A549 (cell line): ENCODE measurements around the gene CHST11. TPM values are rescaled to one million over a fixed set of nuclear protein-coding genes. Genes with fewer than 3 reads are reported as not detected.

Experiments used
- ATAC-seq, 2 experiments: fragments of 200-7000 bp in 1 of 2; fragments of >200 bp in 1 of 2; cut with Nextera tagmentation in 1 of 2; cut with Tn5 transposase in 1 of 2; 3 replicates each; pipeline versions ENCODE4 v1.8.0 to v1.9.1; 2018 to 2020; ENCODE audit warnings: mild to moderate bottlenecking in 1 of 2, moderate library complexity in 1 of 2
- CTCF ChIA-PET: fragments of 300-600 bp; sonication (Branson Sonifier 250); formaldehyde crosslinking; extraction: SDS; loops from one replicate; lab custom pipeline; 2021; ENCODE audit warnings: antibody characterized with exemption, inconsistent platforms; lab: Yijun Ruan, JAX
- POLR2A ChIA-PET: fragments of 350-600 bp; formaldehyde crosslinking; extraction: SDS; loops from one replicate; lab custom pipeline; 2021; ENCODE audit warnings: antibody characterized with exemption, inconsistent platforms; lab: Yijun Ruan, JAX
- DNase-seq, 2 experiments: peaks; one replicate each; pipeline versions ENCODE4 v3.0.0 to v3.0.0-alpha.2; 2011 to 2016; ENCODE audit warnings: low read depth in 1 of 2, low spot score in 1 of 2
- FAIRE-seq: peaks from 2 replicates; lab custom pipeline; 2011; peaks lifted over from hg19 to GRCh38; lab: Jason Lieb, UNC
- H3K27ac ChIP-seq, 2 experiments: fragments of >200 bp; sonication (Bioruptor Twin); formaldehyde crosslinking; 3 replicates each; pipeline ENCODE4 v1.5.1; 2016 to 2017
- H3K4me1 ChIP-seq: fragments of >200 bp; sonication (Bioruptor Twin); formaldehyde crosslinking; 3 replicates; pipeline ENCODE4 v1.6.1; 2016
- H3K4me2 ChIP-seq: fragments of >200 bp; sonication (Bioruptor Twin); formaldehyde crosslinking; 3 replicates; pipeline ENCODE4 v1.6.1; 2016
- H3K4me3 ChIP-seq: fragments of >200 bp; sonication (Bioruptor Twin); formaldehyde crosslinking; 3 replicates; pipeline ENCODE4 v1.5.1; 2016
- H3K9me3 ChIP-seq: fragments of >200 bp; sonication (Bioruptor Twin); formaldehyde crosslinking; 3 replicates; pipeline ENCODE4 v1.6.1; 2016
- CBX8 ChIP-seq: fragments of 200-600 bp; sonication (generic); IDR thresholded peaks from 2 replicates; pipeline ENCODE4 v1.6.1; 2016
- CEBPB ChIP-seq, 2 experiments: fragments of >200 bp in 1 of 2; sonication (Bioruptor Twin) in 1 of 2; formaldehyde crosslinking in 1 of 2; IDR thresholded peaks; 2 replicates each; pipeline ENCODE4 v1.6.1; 2012 to 2016
- CHD2 ChIP-seq: fragments of 150-350 bp; IDR thresholded peaks from 2 replicates; pipeline ENCODE4 v1.6.1; 2014; ENCODE audit warnings: low read length; ENCODE audit not compliant: partially characterized antibody
- FOSL2 ChIP-seq, 2 experiments: fragments of 450-650 bp in 1 of 2; fragments of >200 bp in 1 of 2; sonication (Bioruptor Twin) in 1 of 2; formaldehyde crosslinking; IDR thresholded peaks; 2 replicates each; pipeline versions ENCODE4 v1.5.0 to v1.6.1; 2016 to 2020; ENCODE audit warnings: mild to moderate bottlenecking in 1 of 2, moderate library complexity in 1 of 2
- KDM5A ChIP-seq: fragments of 200-600 bp; sonication (generic); IDR thresholded peaks from 2 replicates; pipeline ENCODE4 v1.6.1; 2016; ENCODE audit warnings: antibody characterized with exemption, mild to moderate bottlenecking
- POLR2A ChIP-seq: IDR thresholded peaks from 2 replicates; pipeline ENCODE4 v1.6.1; 2012; ENCODE audit warnings: mild to moderate bottlenecking, low read length
- ZC3H11A ChIP-seq: fragments of 450-650 bp; IDR thresholded peaks from 2 replicates; pipeline ENCODE4 v1.6.1; 2014; ENCODE audit warnings: antibody characterized with exemption, mild to moderate bottlenecking
- WGBS: methylation state at CpG from one replicate; pipeline ENCODE4 v1.1.6; 2017; ENCODE audit errors: missing lambda C conversion rate; 5-methylcytosine and 5-hydroxymethylcytosine counted together
- polyA plus RNA-seq, 4 experiments: library from polyadenylated mRNA; depleted of rRNA in 3 of 4; stranded (reverse); fragments of >200 nt; fragmentation: RNase III in 1 of 4; extraction: RNeasy Plus Mini Kit Qiagen cat#74134 plus additional on column Dnase treatment in 1 of 4; gene quantifications; 2 replicates in 3 of 4; 3 replicates in 1 of 4; pipeline ENCODE4 v1.2.3, GENCODE V29; 2011 to 2017
- TF ChIP-seq, protein P1 (sequence below): fragments of >200 bp; sonication (Bioruptor Twin); formaldehyde crosslinking; IDR thresholded peaks from 3 replicates; pipeline ENCODE4 v1.6.1; 2016
- TF ChIP-seq, protein P2 (sequence below): fragments of 150-350 bp; IDR thresholded peaks from 2 replicates; pipeline ENCODE4 v1.6.1; 2014; ENCODE audit warnings: low read depth, mild to moderate bottlenecking, low read length
- TF ChIP-seq, protein P3 (sequence below): fragments of >200 bp; sonication (Bioruptor Twin); formaldehyde crosslinking; IDR thresholded peaks from 2 replicates; pipeline ENCODE4 v1.6.1; 2016
- TF ChIP-seq, protein P4 (sequence below): fragments of 200-600 bp; sonication (generic); IDR thresholded peaks from 2 replicates; pipeline ENCODE4 v1.6.1; 2016; ENCODE audit warnings: antibody characterized with exemption, mild to moderate bottlenecking, moderate library complexity

CHST11 gene
- polyA plus RNA-seq, 2 of the 4 experiments (the other 2 are of a cell fraction): 19.2 to 21.8 TPM

DNA sequence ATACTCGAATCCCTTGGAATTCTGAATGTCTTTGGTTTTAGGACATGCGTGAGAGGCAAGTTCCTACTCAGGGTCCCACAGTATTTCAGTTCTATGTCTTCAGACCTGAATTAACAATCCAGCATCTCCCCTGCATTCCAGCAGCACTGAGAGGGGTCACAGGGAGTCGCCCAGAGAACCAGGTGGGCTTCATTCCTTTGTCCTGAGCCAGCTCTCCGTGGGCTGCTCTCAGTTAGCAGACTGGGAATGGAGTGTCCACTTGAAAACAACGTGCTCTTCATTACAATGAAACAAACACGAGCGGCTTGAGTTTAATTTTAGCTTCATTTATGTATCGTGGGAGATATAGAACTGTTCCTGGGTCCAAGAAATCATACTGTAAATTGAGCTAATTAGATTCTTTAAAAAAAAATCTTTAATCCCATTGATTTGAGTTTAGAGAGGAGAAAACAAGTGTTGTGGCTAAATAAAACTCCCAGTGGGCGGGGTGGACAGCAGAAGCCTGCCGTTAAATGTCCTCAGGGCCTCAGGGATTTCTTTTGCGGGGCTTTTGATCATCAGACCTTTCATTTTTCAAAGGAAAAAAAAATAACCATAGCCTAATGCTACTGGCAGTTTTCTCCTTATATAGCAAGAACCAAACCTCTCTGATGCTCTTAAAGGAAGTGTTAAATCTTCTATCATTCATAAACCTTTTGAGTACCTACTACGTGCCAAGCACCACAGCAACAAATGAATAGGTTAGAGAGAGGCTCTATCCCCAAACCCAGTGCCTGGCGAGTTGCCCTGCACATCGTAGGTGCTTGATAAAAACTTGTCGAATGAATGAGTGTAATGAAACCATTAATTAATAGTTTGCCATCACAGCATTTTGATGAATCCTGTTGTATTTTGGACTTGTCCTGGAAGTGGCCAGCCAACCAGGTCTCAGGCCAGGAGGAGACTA lies 140.4 kb downstream of the CHST11 start:
- peaks cover 57% of the 10 kb centered on the region for H3K4me1 ChIP-seq
- FAIRE-seq (no peak), DNase-seq (no peak)
- TF ChIP-seq CBX8 (no peak), KDM5A (no peak), ZC3H11A (no peak)
- TF ChIP-seq, protein P1, sequence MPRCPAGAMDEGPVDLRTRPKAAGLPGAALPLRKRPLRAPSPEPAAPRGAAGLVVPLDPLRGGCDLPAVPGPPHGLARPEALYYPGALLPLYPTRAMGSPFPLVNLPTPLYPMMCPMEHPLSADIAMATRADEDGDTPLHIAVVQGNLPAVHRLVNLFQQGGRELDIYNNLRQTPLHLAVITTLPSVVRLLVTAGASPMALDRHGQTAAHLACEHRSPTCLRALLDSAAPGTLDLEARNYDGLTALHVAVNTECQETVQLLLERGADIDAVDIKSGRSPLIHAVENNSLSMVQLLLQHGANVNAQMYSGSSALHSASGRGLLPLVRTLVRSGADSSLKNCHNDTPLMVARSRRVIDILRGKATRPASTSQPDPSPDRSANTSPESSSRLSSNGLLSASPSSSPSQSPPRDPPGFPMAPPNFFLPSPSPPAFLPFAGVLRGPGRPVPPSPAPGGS: no peak
- TF ChIP-seq, protein P2, sequence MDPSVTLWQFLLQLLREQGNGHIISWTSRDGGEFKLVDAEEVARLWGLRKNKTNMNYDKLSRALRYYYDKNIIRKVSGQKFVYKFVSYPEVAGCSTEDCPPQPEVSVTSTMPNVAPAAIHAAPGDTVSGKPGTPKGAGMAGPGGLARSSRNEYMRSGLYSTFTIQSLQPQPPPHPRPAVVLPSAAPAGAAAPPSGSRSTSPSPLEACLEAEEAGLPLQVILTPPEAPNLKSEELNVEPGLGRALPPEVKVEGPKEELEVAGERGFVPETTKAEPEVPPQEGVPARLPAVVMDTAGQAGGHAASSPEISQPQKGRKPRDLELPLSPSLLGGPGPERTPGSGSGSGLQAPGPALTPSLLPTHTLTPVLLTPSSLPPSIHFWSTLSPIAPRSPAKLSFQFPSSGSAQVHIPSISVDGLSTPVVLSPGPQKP: no peak
- TF ChIP-seq, all 56 proteins: peak for 0
- Histone ChIP-seq H3K4me3 (no peak overlapping the region), H3K9me3 (no peaks in the 10 kb centered on the region), H3K4me2 (no peak overlapping the region), H3K27ac (peak overlapping the region in 1 of 2 experiments; percentile 68; a peak in 3 of 6 replicates)
- ChIA-PET POLR2A (no interaction called here), CTCF (interaction anchor here (1.2 to 2.0 kb wide), 2 partner anchors 31 to 215 kb away, joined by 3 to 6 read pairs; no protein-coding TSS in a partner anchor)
- 78% methylated on average over 15 of the region's 15 CpGs for WGBS
- ATAC-seq: no peak

DNA sequence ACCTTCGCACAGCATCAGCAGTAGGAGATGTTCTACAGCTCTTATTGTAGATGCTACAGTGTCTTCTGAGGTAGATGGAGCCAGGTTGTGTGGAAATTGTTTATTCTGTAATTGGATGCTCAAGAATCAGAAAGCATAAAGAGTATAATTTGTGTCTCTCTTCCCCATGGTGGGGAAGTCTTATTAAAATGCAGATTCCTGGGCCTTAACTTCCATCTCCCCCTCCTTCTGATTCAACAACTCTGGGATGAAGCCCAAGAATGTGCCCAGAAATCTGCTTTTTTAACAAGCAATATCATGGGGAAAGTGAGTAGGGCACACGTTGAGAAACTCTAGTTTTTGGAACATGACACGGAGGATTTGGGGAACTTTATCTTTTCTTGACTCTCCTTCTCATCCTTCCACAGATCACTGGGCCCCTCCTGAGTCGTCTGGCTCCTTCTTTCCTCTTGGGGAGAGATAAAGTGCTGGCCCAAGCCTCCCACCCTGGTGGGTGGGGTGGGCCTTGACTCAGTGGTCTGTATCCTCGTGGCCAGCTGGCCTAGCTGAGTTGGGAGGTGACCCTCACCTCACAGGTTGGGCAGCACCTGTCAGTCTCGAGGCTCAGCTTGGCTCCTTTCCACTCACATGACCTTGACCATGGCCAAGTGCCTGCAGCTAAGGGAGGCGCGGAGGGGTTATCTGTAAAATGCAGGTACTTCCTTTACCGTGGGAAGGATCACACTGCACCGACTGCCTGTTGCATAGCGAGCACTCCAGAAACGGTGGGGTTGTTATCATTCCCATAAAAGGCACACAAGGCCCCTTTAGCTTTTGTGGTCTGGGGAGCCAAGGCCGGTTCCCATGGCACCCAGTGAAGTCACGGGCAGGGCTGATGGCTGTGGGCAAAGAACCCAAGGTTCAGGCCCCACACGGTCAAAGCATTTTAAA lies 141.9 kb downstream of the CHST11 start:
- FAIRE-seq (no peak), DNase-seq (no peak), ATAC-seq (no peak)
- TF ChIP-seq, protein P3, sequence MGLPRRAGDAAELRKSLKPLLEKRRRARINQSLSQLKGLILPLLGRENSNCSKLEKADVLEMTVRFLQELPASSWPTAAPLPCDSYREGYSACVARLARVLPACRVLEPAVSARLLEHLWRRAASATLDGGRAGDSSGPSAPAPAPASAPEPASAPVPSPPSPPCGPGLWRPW: no peak
- TF ChIP-seq POLR2A (no peak), ZC3H11A (no peak), CHD2 (no peak), CEBPB (IDR thresholded peaks at IDR 0.05) (no peak), FOSL2 (IDR thresholded peaks at IDR 0.05) (no peak), FOSL2 (CRISPR knock-in tag; IDR thresholded peaks at IDR 0.05) (no peak)
- TF ChIP-seq, protein P2: no peak
- TF ChIP-seq, protein P4, sequence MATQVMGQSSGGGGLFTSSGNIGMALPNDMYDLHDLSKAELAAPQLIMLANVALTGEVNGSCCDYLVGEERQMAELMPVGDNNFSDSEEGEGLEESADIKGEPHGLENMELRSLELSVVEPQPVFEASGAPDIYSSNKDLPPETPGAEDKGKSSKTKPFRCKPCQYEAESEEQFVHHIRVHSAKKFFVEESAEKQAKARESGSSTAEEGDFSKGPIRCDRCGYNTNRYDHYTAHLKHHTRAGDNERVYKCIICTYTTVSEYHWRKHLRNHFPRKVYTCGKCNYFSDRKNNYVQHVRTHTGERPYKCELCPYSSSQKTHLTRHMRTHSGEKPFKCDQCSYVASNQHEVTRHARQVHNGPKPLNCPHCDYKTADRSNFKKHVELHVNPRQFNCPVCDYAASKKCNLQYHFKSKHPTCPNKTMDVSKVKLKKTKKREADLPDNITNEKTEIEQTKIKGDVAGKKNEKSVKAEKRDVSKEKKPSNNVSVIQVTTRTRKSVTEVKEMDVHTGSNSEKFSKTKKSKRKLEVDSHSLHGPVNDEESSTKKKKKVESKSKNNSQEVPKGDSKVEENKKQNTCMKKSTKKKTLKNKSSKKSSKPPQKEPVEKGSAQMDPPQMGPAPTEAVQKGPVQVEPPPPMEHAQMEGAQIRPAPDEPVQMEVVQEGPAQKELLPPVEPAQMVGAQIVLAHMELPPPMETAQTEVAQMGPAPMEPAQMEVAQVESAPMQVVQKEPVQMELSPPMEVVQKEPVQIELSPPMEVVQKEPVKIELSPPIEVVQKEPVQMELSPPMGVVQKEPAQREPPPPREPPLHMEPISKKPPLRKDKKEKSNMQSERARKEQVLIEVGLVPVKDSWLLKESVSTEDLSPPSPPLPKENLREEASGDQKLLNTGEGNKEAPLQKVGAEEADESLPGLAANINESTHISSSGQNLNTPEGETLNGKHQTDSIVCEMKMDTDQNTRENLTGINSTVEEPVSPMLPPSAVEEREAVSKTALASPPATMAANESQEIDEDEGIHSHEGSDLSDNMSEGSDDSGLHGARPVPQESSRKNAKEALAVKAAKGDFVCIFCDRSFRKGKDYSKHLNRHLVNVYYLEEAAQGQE: no peak
- H3K4me3 ChIP-seq: no peak overlapping the region
- H3K9me3 ChIP-seq: no peaks in the 10 kb centered on the region
- H3K4me2 ChIP-seq: no peak overlapping the region
- peaks cover 72% of the 10 kb centered on the region for H3K4me1 ChIP-seq
- 89% methylated on average over 15 of the region's 15 CpGs for WGBS
- H3K27ac ChIP-seq: peak overlapping the region in 1 of 2 experiments; percentile 89; a peak in 3 of 6 replicates
- ChIA-PET POLR2A (no interaction called here), CTCF (interaction anchor here (1.1 to 2.0 kb wide), 2 partner anchors 52 to 217 kb away, joined by 3 to 6 read pairs; no protein-coding TSS in a partner anchor)
